BLaER1 (cell line): ENCODE measurements around the gene ACER1.

Source experiments
- H3K27ac ChIP-seq: shearing (Covaris generic); formaldehyde crosslinking; 2 replicates; pipeline ENCODE4 v1.8.1; 2022
- H3K27me3 ChIP-seq: shearing (Covaris generic); formaldehyde crosslinking; 2 replicates; pipeline ENCODE4 v1.8.1; 2022
- H3K36me3 ChIP-seq: shearing (Covaris generic); formaldehyde crosslinking; 2 replicates; pipeline ENCODE4 v1.8.1; 2022
- H3K4me1 ChIP-seq: shearing (Covaris generic); formaldehyde crosslinking; 2 replicates; pipeline ENCODE4 v1.8.1; 2022
- H3K4me2 ChIP-seq: shearing (Covaris generic); formaldehyde crosslinking; 2 replicates; pipeline ENCODE4 v1.8.1; 2022
- H3K4me3 ChIP-seq: shearing (Covaris generic); formaldehyde crosslinking; 2 replicates; pipeline ENCODE4 v1.8.1; 2022
- H3K9ac ChIP-seq: shearing (Covaris generic); formaldehyde crosslinking; 2 replicates; pipeline ENCODE4 v1.8.1; 2022
- H3K9me3 ChIP-seq: shearing (Covaris generic); formaldehyde crosslinking; 2 replicates; pipeline ENCODE4 v1.8.1; 2022
- H4K20me1 ChIP-seq: shearing (Covaris generic); formaldehyde crosslinking; 2 replicates; pipeline ENCODE4 v1.8.1; 2022
- Cebpa-rat ChIP-seq: shearing (Covaris generic); IDR thresholded peaks from 2 replicates; pipeline ENCODE4 v1.8.1; 2022

Gene ACER1, protein sequence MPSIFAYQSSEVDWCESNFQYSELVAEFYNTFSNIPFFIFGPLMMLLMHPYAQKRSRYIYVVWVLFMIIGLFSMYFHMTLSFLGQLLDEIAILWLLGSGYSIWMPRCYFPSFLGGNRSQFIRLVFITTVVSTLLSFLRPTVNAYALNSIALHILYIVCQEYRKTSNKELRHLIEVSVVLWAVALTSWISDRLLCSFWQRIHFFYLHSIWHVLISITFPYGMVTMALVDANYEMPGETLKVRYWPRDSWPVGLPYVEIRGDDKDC

DNA sequence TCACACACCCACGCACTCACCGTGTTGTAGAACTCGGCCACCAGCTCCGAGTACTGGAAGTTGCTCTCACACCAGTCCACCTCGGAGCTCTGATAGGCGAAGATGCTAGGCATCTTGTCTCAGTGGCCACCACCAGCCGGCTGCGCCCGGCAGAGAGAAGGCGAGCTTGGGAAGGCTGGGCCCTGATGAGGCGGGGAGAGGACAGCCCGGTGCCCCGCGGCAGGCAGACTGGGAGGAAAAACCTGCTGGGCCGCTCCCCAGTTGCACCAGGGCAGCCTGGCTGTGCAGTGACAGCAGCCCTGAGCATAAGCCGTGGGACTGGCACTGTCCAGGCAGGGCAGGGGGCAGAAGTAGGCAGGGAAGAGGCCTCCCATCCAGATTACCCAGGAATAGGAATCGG, at the start of gene ACER1:
TSS of gene ACER1 (minus strand) at position 174 of the 400 bp plus-strand sequence. CDS start at position 113, 61 bp downstream.
- Histone ChIP-seq H3K9ac (no peak within 1 kb of the TSS), H4K20me1 (no peaks in the 10 kb centered on the region), H3K9me3 (no peaks in the 10 kb centered on the region), H3K4me3 (no peak within 1 kb of the TSS), H3K27me3 (no peaks in the 10 kb centered on the region), H3K36me3 (no peaks in the 10 kb centered on the region), H3K27ac (no peak within 1 kb of the TSS), H3K4me1 (no peaks in the 10 kb centered on the region), H3K4me2 (no peak within 1 kb of the TSS)
- TF ChIP-seq Cebpa-rat = no peak

DNA sequence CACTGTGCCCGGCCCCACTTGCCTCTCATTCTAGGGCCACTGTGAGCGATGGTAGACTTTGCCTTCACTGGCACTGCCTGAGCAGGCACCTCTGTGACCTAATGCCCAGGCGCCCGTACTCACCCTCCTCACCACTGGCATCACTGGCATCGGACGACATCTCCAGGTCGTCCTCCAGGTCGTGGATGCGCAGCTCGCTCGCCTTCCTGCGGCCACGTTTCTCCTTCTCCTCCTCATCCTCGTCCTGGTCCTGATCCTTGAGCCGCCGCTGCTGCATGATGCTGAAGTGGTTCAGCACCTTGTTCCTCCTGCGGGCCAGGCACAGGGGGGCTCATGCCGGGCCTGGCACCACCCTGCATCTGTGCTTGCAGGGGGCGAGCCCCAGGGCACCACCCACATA, 49.8 kb upstream of the ACER1 start:
- H3K9ac ChIP-seq = no peak overlapping the region
- H3K9me3 ChIP-seq = no peaks in the 10 kb centered on the region; the same call in 1 of the 2 replicates
- no peak overlapping the region for H3K27ac ChIP-seq
- H3K27me3 ChIP-seq = no peaks in the 10 kb centered on the region
- H3K4me1 ChIP-seq = no peaks in the 10 kb centered on the region
- H3K4me2 ChIP-seq = no peak overlapping the region
- H3K4me3 ChIP-seq = no peak overlapping the region
- H3K36me3 ChIP-seq = peaks cover 100% of the 10 kb centered on the region
- TF ChIP-seq Cebpa-rat = no peak
- 0 out of 2 replicates have a peak, but pooled peaks cover 8% of the 10 kb centered on the region for H4K20me1 ChIP-seq

DNA sequence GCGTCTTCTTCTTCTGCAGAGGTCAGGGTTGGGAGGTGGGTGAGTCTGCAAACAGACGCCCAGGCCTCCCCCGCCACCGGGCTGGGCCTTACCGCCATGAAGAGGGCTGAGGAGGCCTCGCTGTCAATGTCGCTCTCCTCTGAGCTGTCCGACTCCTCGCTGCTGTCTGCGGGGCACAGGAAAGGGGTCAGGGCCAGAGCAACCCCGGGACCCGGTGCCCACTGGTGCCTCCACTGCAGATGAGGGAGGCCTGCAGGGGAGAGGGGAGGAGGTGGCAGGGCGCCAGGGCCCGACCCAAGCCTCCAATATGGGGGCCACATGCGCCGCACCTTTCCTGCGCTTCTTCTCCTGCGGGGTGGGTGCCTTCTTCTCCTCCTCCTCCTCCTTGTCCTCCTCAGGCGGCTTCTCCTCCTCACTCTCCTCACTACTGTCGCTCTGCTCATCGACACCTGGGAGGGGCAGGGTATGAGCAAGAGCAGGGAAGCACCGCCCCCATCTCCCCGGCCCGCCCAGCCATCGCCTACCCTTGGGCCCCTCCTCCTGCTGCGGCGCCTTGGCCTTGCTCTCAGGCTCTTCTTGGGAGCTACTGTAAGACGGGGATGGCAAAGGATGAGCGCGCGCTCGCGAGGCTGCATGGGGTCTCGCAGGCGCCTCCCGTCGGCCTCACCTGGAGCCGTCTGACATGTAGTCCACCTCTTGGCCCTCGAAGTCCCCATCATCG, 47.8 kb upstream of the ACER1 start:
- Histone ChIP-seq H3K36me3 (peaks cover 95% of the 10 kb centered on the region), H3K9me3 (no peaks in the 10 kb centered on the region; the same call in 1 of the 2 replicates), H3K4me1 (no peaks in the 10 kb centered on the region), H4K20me1 (0 out of 2 replicates have a peak, but pooled peaks cover 8% of the 10 kb centered on the region), H3K4me2 (no peak overlapping the region), H3K4me3 (no peak overlapping the region), H3K27me3 (no peaks in the 10 kb centered on the region), H3K9ac (no peak overlapping the region), H3K27ac (no peak overlapping the region)
- TF ChIP-seq Cebpa-rat = no peak

DNA sequence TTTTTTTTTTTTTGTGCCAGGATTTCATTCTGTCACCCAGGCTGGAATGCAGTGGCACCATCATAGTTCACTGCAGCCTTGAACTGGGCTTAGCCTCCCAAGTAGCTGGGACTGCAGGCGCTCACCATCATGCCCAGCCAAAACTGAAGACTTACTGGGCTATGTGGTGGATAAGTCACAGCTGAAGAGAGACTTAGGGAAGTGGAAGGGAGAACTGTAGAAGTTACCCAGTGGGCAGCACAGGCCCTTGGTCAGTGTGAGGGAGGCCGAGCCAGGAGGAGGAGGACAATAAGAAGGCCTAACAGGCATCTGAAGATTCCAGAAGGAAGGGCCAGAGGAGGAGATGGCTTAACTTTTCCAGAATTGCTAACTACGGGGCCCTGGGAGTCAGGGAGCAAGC, 46.3 kb upstream of the ACER1 start:
- no peak for TF ChIP-seq Cebpa-rat
- Histone ChIP-seq H3K4me1 (no peaks in the 10 kb centered on the region), H3K4me3 (no peak overlapping the region), H3K9ac (no peak overlapping the region), H3K27ac (no peak overlapping the region), H3K4me2 (no peak overlapping the region), H3K36me3 (peaks cover 95% of the 10 kb centered on the region), H3K27me3 (no peaks in the 10 kb centered on the region), H3K9me3 (no peaks in the 10 kb centered on the region; the same call in 1 of the 2 replicates), H4K20me1 (0 out of 2 replicates have a peak, but pooled peaks cover 8% of the 10 kb centered on the region)

DNA sequence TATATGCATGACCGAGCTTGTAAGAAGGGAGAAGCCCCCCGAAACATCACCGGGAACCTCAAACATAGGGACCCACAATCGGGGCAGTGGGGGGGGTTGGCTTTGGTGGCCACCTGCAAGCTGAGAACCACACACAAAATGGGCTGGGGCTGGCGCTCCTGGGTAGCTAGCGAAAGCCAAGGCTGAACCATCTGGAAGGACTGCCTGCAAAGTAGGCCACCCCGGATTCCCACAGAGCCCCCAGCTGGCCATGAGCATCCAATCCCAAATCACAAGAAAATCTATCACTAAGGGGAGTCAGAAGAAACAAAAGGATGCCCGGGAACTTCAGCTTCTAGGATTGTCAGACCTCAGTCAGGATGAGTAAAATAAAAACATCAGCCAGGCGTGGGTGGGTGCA, 45.1 kb upstream of the ACER1 start:
- H3K27ac ChIP-seq = no peak overlapping the region
- no peaks in the 10 kb centered on the region for H3K27me3 ChIP-seq
- peaks cover 16% of the 10 kb centered on the region; the same call in 1 of the 2 replicates for H4K20me1 ChIP-seq
- no peak overlapping the region for H3K4me3 ChIP-seq
- H3K9me3 ChIP-seq = no peaks in the 10 kb centered on the region; the same call in 1 of the 2 replicates
- TF ChIP-seq Cebpa-rat = no peak
- no peak overlapping the region for H3K9ac ChIP-seq
- no peak overlapping the region for H3K4me2 ChIP-seq
- peaks cover 8% of the 10 kb centered on the region for H3K4me1 ChIP-seq
- peaks cover 90% of the 10 kb centered on the region for H3K36me3 ChIP-seq

DNA sequence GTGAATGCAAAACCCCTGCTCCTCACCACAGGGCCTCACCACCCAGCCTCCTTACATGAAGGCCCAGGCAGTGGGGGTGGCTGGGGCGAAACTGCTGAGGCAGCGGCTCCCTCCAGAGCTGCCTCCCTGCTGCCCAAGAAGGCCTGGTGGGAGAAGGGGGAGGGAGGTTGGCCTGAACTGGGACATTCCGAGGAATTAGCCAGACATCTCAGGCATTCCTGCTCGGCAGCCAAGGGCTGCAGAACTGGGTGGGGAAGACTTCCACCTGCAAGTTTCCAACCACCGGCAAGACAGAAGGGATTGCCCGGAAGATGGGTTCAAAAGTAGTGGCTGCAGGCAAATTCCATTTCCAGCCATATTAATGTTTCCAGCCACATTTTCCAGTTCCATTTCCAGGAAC, 44.6 kb upstream of the ACER1 start:
- Histone ChIP-seq H3K9ac (no peak overlapping the region), H3K27ac (no peak overlapping the region), H3K4me1 (peaks cover 8% of the 10 kb centered on the region), H3K4me2 (no peak overlapping the region), H3K36me3 (peaks cover 85% of the 10 kb centered on the region), H4K20me1 (peaks cover 16% of the 10 kb centered on the region; the same call in 1 of the 2 replicates), H3K4me3 (no peak overlapping the region), H3K9me3 (no peaks in the 10 kb centered on the region; the same call in 1 of the 2 replicates), H3K27me3 (no peaks in the 10 kb centered on the region)
- no peak for TF ChIP-seq Cebpa-rat

DNA sequence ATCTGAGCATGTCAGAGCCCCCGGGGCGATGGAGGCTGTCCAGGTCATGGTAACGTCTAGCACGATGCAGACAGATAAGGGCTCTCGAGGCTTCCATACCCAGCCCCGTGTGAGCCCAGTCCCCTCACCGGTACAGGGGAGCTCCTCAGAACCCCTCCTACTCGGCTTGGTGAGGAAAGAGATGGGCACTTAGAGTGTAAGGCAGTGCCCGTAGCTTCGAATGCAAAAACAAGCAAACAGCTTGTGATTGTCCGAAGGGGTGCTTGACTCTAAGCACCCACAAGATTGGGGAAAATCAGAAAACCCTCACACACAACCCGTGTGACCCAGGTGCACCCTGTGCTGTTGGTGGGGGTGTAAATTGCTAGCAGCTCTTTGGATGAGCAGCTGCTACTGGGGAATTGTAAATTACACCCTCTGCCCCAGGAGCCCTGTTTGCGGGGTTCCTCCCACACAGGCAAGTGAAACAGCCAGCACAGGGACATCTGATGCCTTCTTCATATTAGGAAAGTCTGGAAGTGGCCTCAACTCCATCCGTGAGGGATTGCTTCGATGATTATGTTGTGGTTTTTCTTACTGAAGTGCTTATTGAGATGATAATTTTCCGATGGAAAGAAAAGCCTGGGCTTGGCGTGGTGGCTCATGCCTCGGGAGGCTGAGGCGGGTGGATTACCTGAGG, 43.2 kb upstream of the ACER1 start:
- Histone ChIP-seq H3K9ac (no peak overlapping the region), H3K4me1 (peaks cover 14% of the 10 kb centered on the region), H3K9me3 (no peaks in the 10 kb centered on the region; the same call in 1 of the 2 replicates), H4K20me1 (peaks cover 16% of the 10 kb centered on the region; the same call in 1 of the 2 replicates), H3K27ac (no peak overlapping the region), H3K4me2 (no peak overlapping the region), H3K4me3 (no peak overlapping the region), H3K36me3 (peaks cover 71% of the 10 kb centered on the region), H3K27me3 (no peaks in the 10 kb centered on the region)
- no peak for TF ChIP-seq Cebpa-rat

DNA sequence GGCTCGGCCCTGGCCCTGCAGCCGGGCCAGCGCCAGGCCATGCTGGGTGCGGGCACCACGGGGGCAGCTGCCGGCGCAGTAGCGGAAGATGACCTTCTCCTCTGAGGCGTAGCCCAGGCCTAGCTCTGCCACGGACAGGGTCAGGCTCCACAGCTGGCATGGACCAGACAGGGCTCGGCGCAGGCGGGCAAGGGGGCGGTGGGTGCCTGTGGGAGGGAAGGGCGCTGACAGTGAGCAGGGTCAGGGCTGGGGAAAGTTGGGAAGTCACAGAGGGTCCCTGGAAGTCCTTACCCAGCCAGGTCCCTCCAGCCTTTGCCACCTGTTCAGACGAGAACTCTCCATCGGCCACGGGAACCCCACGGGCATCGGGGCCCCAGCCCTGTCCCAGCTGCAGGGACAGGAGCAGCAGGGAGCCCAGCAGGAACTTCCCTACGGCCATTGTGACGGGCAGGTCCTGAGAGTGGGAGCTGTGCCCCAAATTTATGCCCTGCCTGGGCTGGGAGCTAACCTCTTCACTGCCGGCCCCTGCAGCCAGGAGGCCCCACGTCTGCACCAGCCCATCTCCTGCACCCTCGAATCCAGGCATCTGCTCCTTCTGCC, 42.1 kb upstream of the ACER1 start, which contains the start of gene PSPN:
TSS of gene PSPN (minus strand) at position 523 of the 600 bp plus-strand sequence. CDS start at position 439, 84 bp downstream.
- H3K27me3 ChIP-seq = no peaks in the 10 kb centered on the region
- no peak within 1 kb of the TSS for H3K4me3 ChIP-seq
- no peak within 1 kb of the TSS for H3K9ac ChIP-seq
- H3K9me3 ChIP-seq = no peaks in the 10 kb centered on the region; the same call in 1 of the 2 replicates
- TF ChIP-seq Cebpa-rat = no peak
- H3K4me1 ChIP-seq = peaks cover 14% of the 10 kb centered on the region
- peaks cover 10% of the 10 kb centered on the region; the same call in 1 of the 2 replicates for H4K20me1 ChIP-seq
- H3K36me3 ChIP-seq = peaks cover 60% of the 10 kb centered on the region
- H3K27ac ChIP-seq = no peak within 1 kb of the TSS
- H3K4me2 ChIP-seq = no peak within 1 kb of the TSS

DNA sequence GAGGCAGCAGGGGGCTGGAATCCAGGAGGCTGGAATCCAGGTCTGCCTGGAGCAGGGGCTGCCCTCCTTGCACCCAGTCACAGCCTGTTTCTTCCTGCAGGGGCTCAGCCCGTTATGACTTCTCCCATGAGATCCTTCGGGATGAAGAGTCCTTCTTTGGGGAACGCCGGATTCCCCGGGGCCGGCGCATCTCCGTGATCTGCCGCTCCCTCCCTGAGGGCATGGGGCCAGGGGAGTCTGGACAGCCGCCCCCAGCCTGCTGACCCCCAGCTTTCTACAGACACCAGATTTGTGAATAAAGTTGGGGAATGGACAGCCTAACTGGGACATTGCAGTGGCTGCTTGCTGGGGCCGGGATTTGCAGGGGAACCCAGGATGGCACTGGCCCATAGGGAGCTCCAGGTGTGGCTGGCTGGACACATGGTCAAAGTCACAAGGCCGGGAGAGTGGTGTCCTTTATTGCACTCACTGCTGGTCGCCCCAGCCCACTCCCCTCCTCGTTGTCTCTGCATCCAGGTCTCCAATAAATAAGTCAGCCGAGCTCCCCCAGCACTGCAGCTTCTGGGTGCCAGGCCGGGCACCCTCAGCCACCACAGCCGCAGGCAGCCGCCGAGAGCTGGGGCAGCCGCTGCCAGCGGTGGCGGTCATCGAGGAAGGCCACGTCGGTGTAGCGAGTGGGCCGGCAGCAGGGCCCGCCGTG, 41.4 kb upstream of the ACER1 start:
- H3K9ac ChIP-seq = no peak overlapping the region
- H3K27ac ChIP-seq = no peak overlapping the region

More for the DNA sequence above, 41.4 kb upstream of the ACER1 start:
- no peak for TF ChIP-seq Cebpa-rat
- Histone ChIP-seq H3K4me3 (no peak overlapping the region), H3K27me3 (no peaks in the 10 kb centered on the region), H3K9me3 (no peaks in the 10 kb centered on the region; the same call in 1 of the 2 replicates), H3K4me2 (no peak overlapping the region), H3K36me3 (peaks cover 54% of the 10 kb centered on the region), H4K20me1 (peaks cover 9% of the 10 kb centered on the region; the same call in 1 of the 2 replicates), H3K4me1 (peaks cover 14% of the 10 kb centered on the region)
